KMS-11 (cell line): Measurements from ENCODE around the gene ASB4.

Experiments used
- H2AFZ ChIP-seq: fragments of 200-600 bp; sonication (generic); 2 replicates; pipeline ENCODE4 v1.6.1; 2016; ENCODE audit warnings: antibody characterized with exemption, mixed run types, low read depth
- H3K27ac ChIP-seq: fragments of 200-600 bp; sonication (generic); 2 replicates; pipeline ENCODE4 v1.6.1; 2016; ENCODE audit warnings: mild to moderate bottlenecking, mixed run types
- H3K27me3 ChIP-seq: fragments of 200-600 bp; sonication (generic); 2 replicates; pipeline ENCODE4 v1.6.1; 2017; ENCODE audit warnings: mild to moderate bottlenecking, low read depth, mixed run types, moderate library complexity; ENCODE audit not compliant: insufficient read depth
- H3K36me3 ChIP-seq: fragments of 200-600 bp; sonication (generic); 2 replicates; pipeline ENCODE4 v1.6.1; 2017; ENCODE audit warnings: mild to moderate bottlenecking, mixed run types; ENCODE audit not compliant: insufficient read depth
- H3K4me1 ChIP-seq: fragments of 200-600 bp; sonication (generic); 2 replicates; pipeline ENCODE4 v1.6.1; 2016; ENCODE audit warnings: mild to moderate bottlenecking, low read depth, mixed run types; ENCODE audit not compliant: poor library complexity, severe bottlenecking
- H3K4me2 ChIP-seq: fragments of 200-600 bp; sonication (generic); 2 replicates; pipeline ENCODE4 v1.7.0; 2016; ENCODE audit warnings: mild to moderate bottlenecking, mixed run types
- H3K4me3 ChIP-seq: fragments of 200-600 bp; sonication (generic); IDR thresholded peaks from 2 replicates; pipeline ENCODE4 v1.6.1; 2017; ENCODE audit warnings: low read depth, low read length, mixed read lengths; ENCODE audit not compliant: insufficient read depth
- H3K79me2 ChIP-seq: fragments of 200-600 bp; sonication (generic); 2 replicates; pipeline ENCODE4 v1.6.1; 2016; ENCODE audit warnings: low read depth, mixed run types; ENCODE audit not compliant: insufficient read depth
- H3K9ac ChIP-seq: fragments of 200-600 bp; sonication (generic); 2 replicates; pipeline ENCODE4 v1.6.1; 2016; ENCODE audit warnings: mild to moderate bottlenecking, mixed run types
- H4K20me1 ChIP-seq: fragments of 200-600 bp; sonication (generic); 2 replicates; pipeline ENCODE4 v1.6.1; 2016; ENCODE audit warnings: mild to moderate bottlenecking, mixed run types; ENCODE audit not compliant: insufficient read depth
- CTCF ChIP-seq: fragments of 200-600 bp; sonication (generic); conservative IDR thresholded peaks from 2 replicates; pipeline ENCODE4 v1.6.1; 2017; ENCODE audit warnings: low read depth, mild to moderate bottlenecking, antibody characterized with exemption, low read length, moderate library complexity, mixed read lengths

ASB4 gene

GRCh38 chr7:95526128-95526738 is 40.5 kb downstream of the ASB4 start:
- H3K4me1 ChIP-seq, result no peaks in the 10 kb centered on the region
- H4K20me1 ChIP-seq, result no peaks in the 10 kb centered on the region
- H3K27ac ChIP-seq, result no peak overlapping the region
- H3K79me2 ChIP-seq, result no peaks in the 10 kb centered on the region
- H3K9ac ChIP-seq, result no peak overlapping the region
- no peak overlapping the region for H3K4me3 ChIP-seq
- H3K4me2 ChIP-seq, result no peak overlapping the region
- H3K27me3 ChIP-seq, result no peaks in the 10 kb centered on the region
- TF ChIP-seq CTCF, result no peak
- no peaks in the 10 kb centered on the region for H3K36me3 ChIP-seq
- no peak overlapping the region for H2AFZ ChIP-seq

- peak overlapping the region; percentile 39; the same call in 1 of the 2 replicates for H2AFZ ChIP-seq
- no peaks in the 10 kb centered on the region for H3K79me2 ChIP-seq
- no peaks in the 10 kb centered on the region for H3K4me1 ChIP-seq
- no peak overlapping the region for H3K9ac ChIP-seq
- no peaks in the 10 kb centered on the region for H3K27me3 ChIP-seq
- no peaks in the 10 kb centered on the region for H4K20me1 ChIP-seq
- TF ChIP-seq CTCF, result peak; percentile 99
- no peak overlapping the region for H3K4me3 ChIP-seq
- H3K36me3 ChIP-seq, result no peaks in the 10 kb centered on the region
- H3K4me2 ChIP-seq, result no peak overlapping the region
- H3K27ac ChIP-seq, result no peak overlapping the region
Observed at GRCh38 chr7:95527033-95527775, 41.5 kb downstream of the ASB4 start.

- no peaks in the 10 kb centered on the region for H3K27me3 ChIP-seq
- no peak overlapping the region for H3K27ac ChIP-seq
- no peak overlapping the region for H3K4me3 ChIP-seq
- H3K36me3 ChIP-seq, result no peaks in the 10 kb centered on the region
- H3K79me2 ChIP-seq, result no peaks in the 10 kb centered on the region
- no peak overlapping the region for H3K9ac ChIP-seq
- H3K4me1 ChIP-seq, result no peaks in the 10 kb centered on the region
- H4K20me1 ChIP-seq, result no peaks in the 10 kb centered on the region
- H3K4me2 ChIP-seq, result no peak overlapping the region
- H2AFZ ChIP-seq, result peak overlapping the region; percentile 39; the same call in 1 of the 2 replicates
- TF ChIP-seq CTCF, result peak; percentile 54; the same call in 1 of the 2 replicates
Observed at GRCh38 chr7:95527776-95528250, 42.1 kb downstream of the ASB4 start.

GRCh38 chr7:95529701-95530100 is 44.0 kb downstream of the ASB4 start:
- Histone ChIP-seq H3K27me3 (no peaks in the 10 kb centered on the region), H2AFZ (no peak overlapping the region), H3K4me2 (no peak overlapping the region), H3K79me2 (no peaks in the 10 kb centered on the region), H3K36me3 (no peaks in the 10 kb centered on the region), H3K4me3 (no peak overlapping the region), H3K9ac (no peak overlapping the region), H3K4me1 (no peaks in the 10 kb centered on the region), H3K27ac (no peak overlapping the region), H4K20me1 (no peaks in the 10 kb centered on the region)
- no peak for TF ChIP-seq CTCF
